ENCODE data around the gene PLXNA3. TPM values are rescaled to one million over a fixed set of nuclear protein-coding genes. Genes with fewer than 3 reads are reported as not detected.

Gene PLXNA3
- total RNA-seq, 1 experiment from 2014 or later, result 89.3 TPM

DNA sequence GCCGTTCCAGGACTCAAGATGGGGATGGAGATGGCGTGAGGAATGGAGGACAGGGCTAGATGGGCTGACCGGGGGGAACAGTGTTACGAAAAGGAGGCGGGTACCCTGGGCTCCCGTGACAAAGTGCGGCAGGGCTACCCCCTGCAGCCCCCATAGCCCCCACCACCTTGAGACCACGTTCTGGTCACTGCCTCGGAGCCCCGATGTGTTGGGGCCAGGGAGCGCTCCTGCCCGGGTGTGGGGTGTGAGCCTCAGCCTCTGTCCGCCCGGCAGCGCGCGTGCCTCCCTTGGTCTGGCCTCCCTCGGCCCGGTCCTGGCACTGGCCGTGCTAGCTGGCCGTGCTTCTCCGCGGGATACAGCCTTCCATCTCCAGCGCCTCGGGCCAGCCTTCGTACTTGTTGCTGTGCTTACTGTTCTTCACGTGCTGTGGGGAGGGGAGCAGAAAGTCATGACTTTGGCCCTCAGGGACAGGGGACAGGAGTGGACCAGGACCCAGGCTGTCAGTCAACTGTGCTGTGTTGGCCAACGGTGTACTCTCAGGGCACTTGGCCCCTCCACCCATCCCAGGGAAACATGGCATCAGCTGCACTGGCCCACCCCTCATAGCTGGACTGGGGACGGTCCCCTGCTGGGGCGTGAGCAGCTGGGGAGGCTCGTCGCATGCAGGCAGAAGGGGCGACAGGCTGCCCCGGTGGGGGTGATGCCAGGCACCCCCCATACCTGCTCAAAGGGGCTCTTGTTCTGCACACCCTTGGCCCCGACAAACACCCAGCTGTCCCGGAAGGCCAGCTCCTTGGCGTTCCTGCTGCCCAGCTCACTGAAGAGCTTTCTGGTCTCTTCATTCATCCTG is 48.6 kb downstream of the PLXNA3 start:
- Histone ChIP-seq H3K9me3 (ENCODE audit: control insufficient read depth in 1 of 2, insufficient read depth in 1 of 2, low read depth in 1 of 2, low read length in 2 of 2) (no peaks in the 10 kb centered on the region), H2AFZ (ENCODE audit: low read depth, low read length, poor library complexity, severe bottlenecking) (no peak overlapping the region), H3K27me3 (ENCODE audit: insufficient read depth, low read length) (no peaks in the 10 kb centered on the region), H3K36me3 (ENCODE audit: control insufficient read depth in 1 of 2, insufficient read depth in 2 of 2, low read length in 2 of 2) (no peaks in the 10 kb centered on the region), H3K4me2 (ENCODE audit: low read length) (no peak overlapping the region), H3K4me1 (ENCODE audit: control insufficient read depth in 1 of 2, insufficient read depth in 2 of 2, low read length in 2 of 2) (peaks cover 0 to 5% of the 10 kb centered on the region in 2 experiments; a peak in 1 of 4 replicates), H3K27ac (ENCODE audit: low read depth, low read length) (no peak overlapping the region), H3K4me3 (replicated peaks in 1 of 2; ENCODE audit: low read depth in 1 of 2, low read length in 2 of 2) (no peak overlapping the region), H3K79me2 (ENCODE audit: insufficient read depth, low read length) (no peaks in the 10 kb centered on the region), H3K9ac (ENCODE audit: low read length) (no peak overlapping the region), H4K20me1 (ENCODE audit: insufficient read depth) (no peaks in the 10 kb centered on the region), H3K9me2 (ENCODE audit: insufficient read depth) (no peaks in the 10 kb centered on the region)
- TF ChIP-seq EZH2 (IDR thresholded peaks at IDR 0.05), result no peak
- TF ChIP-seq, protein P1, sequence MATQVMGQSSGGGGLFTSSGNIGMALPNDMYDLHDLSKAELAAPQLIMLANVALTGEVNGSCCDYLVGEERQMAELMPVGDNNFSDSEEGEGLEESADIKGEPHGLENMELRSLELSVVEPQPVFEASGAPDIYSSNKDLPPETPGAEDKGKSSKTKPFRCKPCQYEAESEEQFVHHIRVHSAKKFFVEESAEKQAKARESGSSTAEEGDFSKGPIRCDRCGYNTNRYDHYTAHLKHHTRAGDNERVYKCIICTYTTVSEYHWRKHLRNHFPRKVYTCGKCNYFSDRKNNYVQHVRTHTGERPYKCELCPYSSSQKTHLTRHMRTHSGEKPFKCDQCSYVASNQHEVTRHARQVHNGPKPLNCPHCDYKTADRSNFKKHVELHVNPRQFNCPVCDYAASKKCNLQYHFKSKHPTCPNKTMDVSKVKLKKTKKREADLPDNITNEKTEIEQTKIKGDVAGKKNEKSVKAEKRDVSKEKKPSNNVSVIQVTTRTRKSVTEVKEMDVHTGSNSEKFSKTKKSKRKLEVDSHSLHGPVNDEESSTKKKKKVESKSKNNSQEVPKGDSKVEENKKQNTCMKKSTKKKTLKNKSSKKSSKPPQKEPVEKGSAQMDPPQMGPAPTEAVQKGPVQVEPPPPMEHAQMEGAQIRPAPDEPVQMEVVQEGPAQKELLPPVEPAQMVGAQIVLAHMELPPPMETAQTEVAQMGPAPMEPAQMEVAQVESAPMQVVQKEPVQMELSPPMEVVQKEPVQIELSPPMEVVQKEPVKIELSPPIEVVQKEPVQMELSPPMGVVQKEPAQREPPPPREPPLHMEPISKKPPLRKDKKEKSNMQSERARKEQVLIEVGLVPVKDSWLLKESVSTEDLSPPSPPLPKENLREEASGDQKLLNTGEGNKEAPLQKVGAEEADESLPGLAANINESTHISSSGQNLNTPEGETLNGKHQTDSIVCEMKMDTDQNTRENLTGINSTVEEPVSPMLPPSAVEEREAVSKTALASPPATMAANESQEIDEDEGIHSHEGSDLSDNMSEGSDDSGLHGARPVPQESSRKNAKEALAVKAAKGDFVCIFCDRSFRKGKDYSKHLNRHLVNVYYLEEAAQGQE (IDR thresholded peaks at IDR 0.05; ENCODE audit: low read depth), result no peak
- no peak for TF ChIP-seq ZNF274 (IDR thresholded peaks at IDR 0.05; ENCODE audit: low read depth, low read length)
- no peak for TF ChIP-seq CEBPB (IDR thresholded peaks at IDR 0.05; ENCODE audit: low read depth)
- TF ChIP-seq SP1 (IDR thresholded peaks at IDR 0.05; ENCODE audit: low read depth), result no peak
- TF ChIP-seq TCF7L2 (IDR thresholded peaks at IDR 0.05; ENCODE audit: borderline replicate concordance, extremely low read depth, insufficient read depth, insufficient read length), result no peak
- TF ChIP-seq SIN3A (IDR thresholded peaks at IDR 0.05; ENCODE audit: low read depth), result no peak
- no peak for TF ChIP-seq POLR2A (IDR thresholded peaks at IDR 0.05; ENCODE audit: borderline replicate concordance, extremely low read depth, insufficient read depth, insufficient read length)
- TF ChIP-seq ZFX (IDR thresholded peaks at IDR 0.05), result no peak
- TF ChIP-seq SRF (IDR thresholded peaks at IDR 0.05; ENCODE audit: low read depth), result no peak
- intact Hi-C loops (cut with micrococcal nuclease), result no loop called here
- POLR2A ChIA-PET, result no interaction called here
- CTCF ChIA-PET, result no interaction called here
- BruUV-seq (replicated peaks), result no TSS peak
- RAD21 ChIA-PET (ENCODE audit: low non-redundant PET in 1 of 2, low total read pairs in 2 of 2, uncharacterized antibody in 2 of 2, unreplicated experiment in 2 of 2), result no interaction called here
- DNase-seq (ENCODE audit: low read depth, low spot score), result no peak
- ATAC-seq, result no peak
